Fibroblast of lung (primary cell): ENCODE measurements around the gene NCOA5. TPM values are rescaled to one million over a fixed set of nuclear protein-coding genes. Genes with fewer than 3 reads are reported as not detected.
A peak's percentile ranks its signal among the peaks of the same experiment; 100 is the strongest.

ENCODE experiments used
- DNase-seq, 2 donors: peaks; one replicate each; pipeline versions ENCODE4 v3.0.0 to v3.0.0-alpha.2; 2010; ENCODE audit warnings: low read depth in 2 of 2
- H2AFZ ChIP-seq: 2 replicates; pipeline ENCODE4 v1.5.1; 2012; ENCODE audit warnings: low read length, control low read depth, inconsistent platforms
- H3K27ac ChIP-seq: 2 replicates; pipeline ENCODE4 v1.5.1; 2011; ENCODE audit warnings: low read length, control low read depth; ENCODE audit not compliant: insufficient read depth
- H3K27me3 ChIP-seq: 2 replicates; pipeline ENCODE4 v1.5.1; 2011; ENCODE audit warnings: mild to moderate bottlenecking, low read length; ENCODE audit not compliant: control insufficient read depth, insufficient read depth
- H3K36me3 ChIP-seq: 2 replicates; pipeline ENCODE4 v1.5.1; 2011; ENCODE audit warnings: low read length; ENCODE audit not compliant: control insufficient read depth, insufficient read depth
- H3K4me1 ChIP-seq: 2 replicates; pipeline ENCODE4 v1.5.1; 2011; ENCODE audit warnings: low read length; ENCODE audit not compliant: control insufficient read depth, insufficient read depth; ENCODE audit errors: extremely low read depth
- H3K4me2 ChIP-seq: 2 replicates; pipeline ENCODE4 v1.5.1; 2011; ENCODE audit warnings: low read length, control low read depth; ENCODE audit not compliant: insufficient read depth; ENCODE audit errors: extremely low read depth
- H3K4me3 ChIP-seq, 4 experiments: fragments of 200-600 bp in 1 of 4; sonication (generic) in 1 of 4; replicated peaks in 1 of 4; 2 replicates each; pipeline ENCODE4 v1.5.1; 2011 to 2016; ENCODE audit warnings: low read length in 4 of 4, low read depth in 3 of 4, mild to moderate bottlenecking in 3 of 4, control low read depth in 2 of 4, inconsistent platforms in 1 of 4, mixed read lengths in 1 of 4; ENCODE audit not compliant: insufficient read depth in 1 of 4; ENCODE audit errors: control extremely low read depth in 1 of 4
- H3K79me2 ChIP-seq: 2 replicates; pipeline ENCODE4 v1.5.1; 2012; ENCODE audit warnings: mild to moderate bottlenecking, low read length, inconsistent platforms; ENCODE audit not compliant: control insufficient read depth, insufficient read depth
- H3K9ac ChIP-seq: 2 replicates; pipeline ENCODE4 v1.5.1; 2011; ENCODE audit warnings: mild to moderate bottlenecking, low read length, control low read depth; ENCODE audit not compliant: insufficient read depth
- H3K9me3 ChIP-seq: 2 replicates; pipeline ENCODE4 v1.5.1; 2012; ENCODE audit warnings: low read depth, low read length; ENCODE audit not compliant: control insufficient read depth, insufficient read depth
- H4K20me1 ChIP-seq: 2 replicates; pipeline ENCODE4 v1.5.1; 2011; ENCODE audit warnings: low read length; ENCODE audit not compliant: control insufficient read depth, insufficient read depth; ENCODE audit errors: extremely low read depth
- EZH2 ChIP-seq: IDR thresholded peaks from 2 replicates; pipeline ENCODE4 v1.5.1; 2012; ENCODE audit warnings: low read length, control low read depth, mild to moderate bottlenecking; ENCODE audit errors: missing control alignments
- polyA plus RNA-seq, 2 donors: library from polyadenylated mRNA; depleted of rRNA in 1 of 2; stranded (reverse) in 1 of 2; unstranded in 1 of 2; fragments of >200 nt; gene quantifications; 2 replicates each; pipeline ENCODE4 v1.2.1, GENCODE V29; 2011 to 2012; ENCODE audit warnings: missing spikeins in 1 of 2
- total RNA-seq: library from RNA; depleted of rRNA; stranded (reverse); fragments of >200 nt; gene quantifications from 2 replicates; pipeline ENCODE4 v1.2.1, GENCODE V29; 2014
- TF ChIP-seq, protein P1 (sequence below), 2 donors: IDR thresholded peaks in 1 of 2; conservative IDR thresholded peaks in 1 of 2; 1 replicate in 1 of 2; 2 replicates in 1 of 2; pipeline ENCODE4 v1.5.1; 2011 to 2012; ENCODE audit warnings: low read length in 2 of 2, control low read depth in 1 of 2, inconsistent platforms in 1 of 2, low read depth in 1 of 2, mild to moderate bottlenecking in 1 of 2

Gene NCOA5
- total and polyA plus RNA-seq, 2 donors (not counting 1 experiment from before 2014, with no cell fraction given) = 8.1 to 18.0 TPM

GRCh38 chr20:46088409-46089166 is 1.2 kb downstream of the NCOA5 start:
- H3K4me2 ChIP-seq = peak overlapping the region; percentile 85
- peaks cover 57% of the 10 kb centered on the region for H3K79me2 ChIP-seq
- no peaks in the 10 kb centered on the region for H3K9me3 ChIP-seq
- no peaks in the 10 kb centered on the region for H3K27me3 ChIP-seq
- peaks cover 3% of the 10 kb centered on the region for H3K4me1 ChIP-seq
- no peak overlapping the region for H2AFZ ChIP-seq
- peak; percentile 12 to 33 for DNase-seq
- peak overlapping the region; percentile 99 for H3K9ac ChIP-seq
- TF ChIP-seq EZH2 = no peak
- TF ChIP-seq, protein P1, sequence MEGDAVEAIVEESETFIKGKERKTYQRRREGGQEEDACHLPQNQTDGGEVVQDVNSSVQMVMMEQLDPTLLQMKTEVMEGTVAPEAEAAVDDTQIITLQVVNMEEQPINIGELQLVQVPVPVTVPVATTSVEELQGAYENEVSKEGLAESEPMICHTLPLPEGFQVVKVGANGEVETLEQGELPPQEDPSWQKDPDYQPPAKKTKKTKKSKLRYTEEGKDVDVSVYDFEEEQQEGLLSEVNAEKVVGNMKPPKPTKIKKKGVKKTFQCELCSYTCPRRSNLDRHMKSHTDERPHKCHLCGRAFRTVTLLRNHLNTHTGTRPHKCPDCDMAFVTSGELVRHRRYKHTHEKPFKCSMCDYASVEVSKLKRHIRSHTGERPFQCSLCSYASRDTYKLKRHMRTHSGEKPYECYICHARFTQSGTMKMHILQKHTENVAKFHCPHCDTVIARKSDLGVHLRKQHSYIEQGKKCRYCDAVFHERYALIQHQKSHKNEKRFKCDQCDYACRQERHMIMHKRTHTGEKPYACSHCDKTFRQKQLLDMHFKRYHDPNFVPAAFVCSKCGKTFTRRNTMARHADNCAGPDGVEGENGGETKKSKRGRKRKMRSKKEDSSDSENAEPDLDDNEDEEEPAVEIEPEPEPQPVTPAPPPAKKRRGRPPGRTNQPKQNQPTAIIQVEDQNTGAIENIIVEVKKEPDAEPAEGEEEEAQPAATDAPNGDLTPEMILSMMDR (conservative IDR thresholded peaks at IDR 0.05 in 1 of 2, IDR thresholded peaks at IDR 0.05 in 1 of 2; ENCODE audit: low read depth in 1 of 2, low read length in 2 of 2) = no peak
- no peaks in the 10 kb centered on the region for H3K36me3 ChIP-seq
- H3K4me3 ChIP-seq = peak overlapping the region; percentile 71 to 89 (median 80)
- peaks cover 6% of the 10 kb centered on the region for H4K20me1 ChIP-seq
- peak overlapping the region; percentile 96 for H3K27ac ChIP-seq

- Histone ChIP-seq H3K4me1 (peaks cover 5% of the 10 kb centered on the region), H3K79me2 (peaks cover 72% of the 10 kb centered on the region), H3K27me3 (no peaks in the 10 kb centered on the region), H2AFZ (no peak overlapping the region), H3K9me3 (no peaks in the 10 kb centered on the region), H3K4me2 (no peak overlapping the region), H4K20me1 (peaks cover 14% of the 10 kb centered on the region), H3K27ac (no peak overlapping the region), H3K36me3 (no peaks in the 10 kb centered on the region), H3K9ac (no peak overlapping the region), H3K4me3 (no peak overlapping the region)
- DNase-seq = peak; percentile 5 to 43
- TF ChIP-seq EZH2 = no peak
- TF ChIP-seq, protein P1 (conservative IDR thresholded peaks at IDR 0.05 in 1 of 2, IDR thresholded peaks at IDR 0.05 in 1 of 2; ENCODE audit: low read depth in 1 of 2, low read length in 2 of 2) = peak; percentile 31 to 47
Measured at GRCh38 chr20:46087161-46087560, 2.6 kb downstream of the NCOA5 start.

- Histone ChIP-seq H3K9ac (no peak overlapping the region), H3K27me3 (no peaks in the 10 kb centered on the region), H3K27ac (no peak overlapping the region), H4K20me1 (peaks cover 14% of the 10 kb centered on the region), H3K79me2 (peaks cover 90% of the 10 kb centered on the region), H2AFZ (no peak overlapping the region), H3K4me2 (no peak overlapping the region), H3K4me3 (no peak overlapping the region), H3K36me3 (no peaks in the 10 kb centered on the region), H3K4me1 (peaks cover 5% of the 10 kb centered on the region), H3K9me3 (no peaks in the 10 kb centered on the region)
- TF ChIP-seq, protein P1 (conservative IDR thresholded peaks at IDR 0.05 in 1 of 2, IDR thresholded peaks at IDR 0.05 in 1 of 2; ENCODE audit: low read depth in 1 of 2, low read length in 2 of 2) = no peak
- no peak for TF ChIP-seq EZH2
- peak; percentile 21 to 62 for DNase-seq
Measured at GRCh38 chr20:46085179-46085851, 4.4 kb downstream of the NCOA5 start.
